CD4-positive, alpha-beta memory T cell (primary cell): ENCODE measurements around the gene CDH13. TPM values are rescaled to one million over a fixed set of nuclear protein-coding genes. Genes with fewer than 3 reads are reported as not detected.

Experiments used
- CTCF ChIA-PET: fragments of 350-600 bp; sonication (Branson Sonifier 250); formaldehyde crosslinking; loops from one replicate; lab custom pipeline; 2021; ENCODE audit warnings: inconsistent platforms; ENCODE audit not compliant: partially characterized antibody; lab: Charles Lee
- POLR2A ChIA-PET: fragments of 350-600 bp; sonication (Branson Sonifier 250); formaldehyde crosslinking; loops from one replicate; lab custom pipeline; 2021; ENCODE audit not compliant: partially characterized antibody; lab: Charles Lee
- DNase-seq, 5 donors: peaks; one replicate each; pipeline versions ENCODE4 v3.0.0 to v3.0.0-alpha.2; 2020 to 2022; ENCODE audit warnings: mixed read lengths in 1 of 5
- H3K27ac ChIP-seq: one replicate; pipeline ENCODE4 v1.7.0; 2013; ENCODE audit warnings: low read depth, low read length
- H3K27me3 ChIP-seq: 2 replicates; pipeline ENCODE4 v1.7.0; 2013; ENCODE audit warnings: mild to moderate bottlenecking, low read length, moderate library complexity; ENCODE audit not compliant: insufficient read depth
- H3K36me3 ChIP-seq: 2 replicates; pipeline ENCODE4 v1.7.0; 2013; ENCODE audit warnings: mild to moderate bottlenecking, low read length, moderate library complexity; ENCODE audit not compliant: insufficient read depth
- H3K4me1 ChIP-seq: 2 replicates; pipeline ENCODE4 v1.7.0; 2013; ENCODE audit warnings: mild to moderate bottlenecking, low read length, moderate library complexity; ENCODE audit not compliant: insufficient read depth
- H3K4me3 ChIP-seq, 2 donors: one replicate each; pipeline ENCODE4 v1.7.0; 2013; ENCODE audit warnings: low read length in 2 of 2, mild to moderate bottlenecking in 1 of 2
- H3K9me3 ChIP-seq, 2 donors: one replicate each; pipeline ENCODE4 v1.7.0; 2013; ENCODE audit warnings: low read length in 2 of 2, control low read depth in 1 of 2; ENCODE audit not compliant: control insufficient read depth in 1 of 2
- H3K27ac Mint-ChIP-seq, 7 donors: one replicate each; pipeline ENCODE4 v1.8.0; 2020 to 2021; ENCODE audit warnings: mixed read lengths in 7 of 7, mild to moderate bottlenecking in 6 of 7, inconsistent platforms in 3 of 7, moderate library complexity in 3 of 7
- H3K27me3 Mint-ChIP-seq, 2 donors: one replicate each; pipeline ENCODE4 v1.8.0; 2020 to 2021; ENCODE audit warnings: mixed read lengths in 2 of 2
- H3K36me3 Mint-ChIP-seq, 2 donors: one replicate each; pipeline ENCODE4 v1.8.0; 2020 to 2021; ENCODE audit warnings: mixed read lengths in 2 of 2, inconsistent platforms in 1 of 2, mild to moderate bottlenecking in 1 of 2
- H3K4me1 Mint-ChIP-seq, 4 donors: one replicate each; pipeline ENCODE4 v1.8.0; 2020 to 2021; ENCODE audit warnings: mixed read lengths in 4 of 4, mild to moderate bottlenecking in 1 of 4
- H3K4me3 Mint-ChIP-seq, 8 donors: one replicate each; pipeline ENCODE4 v1.8.0; 2020 to 2021; ENCODE audit warnings: mixed read lengths in 8 of 8, mild to moderate bottlenecking in 7 of 8, moderate library complexity in 6 of 8, inconsistent platforms in 3 of 8
- H3K9me3 Mint-ChIP-seq, 8 donors: one replicate each; pipeline ENCODE4 v1.8.0; 2020 to 2021; ENCODE audit warnings: mixed read lengths in 8 of 8, mild to moderate bottlenecking in 5 of 8, inconsistent platforms in 3 of 8, moderate library complexity in 1 of 8
- intact Hi-C: fragments of 100-400 bp; cut with micrococcal nuclease; formaldehyde crosslinking; loops from one replicate; pipeline ENCODE4 v1.15.1; 2023
- polyA plus RNA-seq, 2 donors: library from polyadenylated mRNA; unstranded; fragments of 300-500 nt; fragmentation: Illumina TruSeq; gene quantifications; one replicate each; pipeline ENCODE4 v1.2.3, GENCODE V29; 2021
- total RNA-seq, 2 experiments: library from RNA; stranded (reverse); gene quantifications; one replicate each; pipeline ENCODE4 v1.2.3, GENCODE V29; 2021

The CDH13 gene
- total and polyA plus RNA-seq, 4 experiments from 2014 or later = not detected

- Mint-ChIP-seq H3K27ac (no peak overlapping the region), H3K27me3 (no peaks in the 10 kb centered on the region), H3K4me3 (no peak overlapping the region), H3K9me3 (peaks cover 0 to 2% (median 0%) of the 10 kb centered on the region in 8 donors), H3K4me1 (no peaks in the 10 kb centered on the region), H3K36me3 (no peaks in the 10 kb centered on the region)
- no peaks in the 10 kb centered on the region for H3K36me3 ChIP-seq
- no peaks in the 10 kb centered on the region for H3K9me3 ChIP-seq
- no peaks in the 10 kb centered on the region for H3K4me1 ChIP-seq
- CTCF ChIA-PET = no interaction called here
- H3K27ac ChIP-seq = no peak overlapping the region
- intact Hi-C loops = no loop called here
- DNase-seq = no peak
- no peaks in the 10 kb centered on the region for H3K27me3 ChIP-seq
- POLR2A ChIA-PET = no interaction called here
- no peak overlapping the region for H3K4me3 ChIP-seq
Observed at GRCh38 chr16:83623091-83623730, 996.4 kb downstream of the CDH13 start.

- H3K36me3 ChIP-seq = no peaks in the 10 kb centered on the region
- no peaks in the 10 kb centered on the region for H3K4me1 Mint-ChIP-seq
- no peak overlapping the region for H3K4me3 ChIP-seq
- no peaks in the 10 kb centered on the region for H3K27me3 Mint-ChIP-seq
- H3K27ac ChIP-seq = no peak overlapping the region
- no peaks in the 10 kb centered on the region for H3K36me3 Mint-ChIP-seq
- no peak overlapping the region for H3K27ac Mint-ChIP-seq
- H3K9me3 Mint-ChIP-seq = peaks cover 0 to 4% (median 0%) of the 10 kb centered on the region in 8 donors
- intact Hi-C loops = no loop called here
- CTCF ChIA-PET = no interaction called here
- no peaks in the 10 kb centered on the region for H3K9me3 ChIP-seq
- DNase-seq = no peak
- H3K4me1 ChIP-seq = no peaks in the 10 kb centered on the region
- POLR2A ChIA-PET = no interaction called here
- H3K4me3 Mint-ChIP-seq = no peak overlapping the region
- no peaks in the 10 kb centered on the region for H3K27me3 ChIP-seq
Observed at GRCh38 chr16:83623892-83624291, 997.1 kb downstream of the CDH13 start.

GRCh38 chr16:83624429-83625120, 997.8 kb downstream of the CDH13 start:
- Mint-ChIP-seq H3K27ac (no peak overlapping the region), H3K4me3 (no peak overlapping the region), H3K4me1 (no peaks in the 10 kb centered on the region), H3K36me3 (no peaks in the 10 kb centered on the region), H3K9me3 (peaks cover 0 to 4% (median 0%) of the 10 kb centered on the region in 8 donors), H3K27me3 (no peaks in the 10 kb centered on the region)
- CTCF ChIA-PET = no interaction called here
- DNase-seq = no peak
- POLR2A ChIA-PET = no interaction called here
- no peak overlapping the region for H3K4me3 ChIP-seq
- H3K27me3 ChIP-seq = no peaks in the 10 kb centered on the region
- no peaks in the 10 kb centered on the region for H3K4me1 ChIP-seq
- H3K27ac ChIP-seq = no peak overlapping the region
- intact Hi-C loops = no loop called here
- no peaks in the 10 kb centered on the region for H3K36me3 ChIP-seq
- no peaks in the 10 kb centered on the region for H3K9me3 ChIP-seq

GRCh38 chr16:83626204-83626603, 999.4 kb downstream of the CDH13 start:
- Histone ChIP-seq H3K27ac (no peak overlapping the region), H3K27me3 (no peaks in the 10 kb centered on the region), H3K4me1 (no peaks in the 10 kb centered on the region), H3K9me3 (no peaks in the 10 kb centered on the region), H3K36me3 (no peaks in the 10 kb centered on the region), H3K4me3 (no peak overlapping the region)
- no peak overlapping the region for H3K27ac Mint-ChIP-seq
- H3K4me3 Mint-ChIP-seq = no peak overlapping the region
- H3K4me1 Mint-ChIP-seq = no peaks in the 10 kb centered on the region
- ChIA-PET POLR2A (no interaction called here), CTCF (no interaction called here)
- no peaks in the 10 kb centered on the region for H3K36me3 Mint-ChIP-seq
- intact Hi-C loops = no loop called here
- H3K9me3 Mint-ChIP-seq = peaks cover 0 to 2% (median 0%) of the 10 kb centered on the region in 8 donors
- no peaks in the 10 kb centered on the region for H3K27me3 Mint-ChIP-seq
- no peak for DNase-seq

GRCh38 chr16:83626676-83627075, 999.9 kb downstream of the CDH13 start:
- Histone ChIP-seq H3K27me3 (no peaks in the 10 kb centered on the region), H3K36me3 (no peaks in the 10 kb centered on the region), H3K9me3 (no peaks in the 10 kb centered on the region), H3K27ac (no peak overlapping the region), H3K4me3 (no peak overlapping the region), H3K4me1 (no peaks in the 10 kb centered on the region)
- Mint-ChIP-seq H3K9me3 (peaks cover 0 to 2% (median 0%) of the 10 kb centered on the region in 8 donors), H3K4me1 (no peaks in the 10 kb centered on the region), H3K4me3 (no peak overlapping the region), H3K27me3 (no peaks in the 10 kb centered on the region), H3K27ac (no peak overlapping the region), H3K36me3 (no peaks in the 10 kb centered on the region)
- ChIA-PET CTCF (no interaction called here), POLR2A (no interaction called here)
- no peak for DNase-seq
- intact Hi-C loops = no loop called here

- POLR2A ChIA-PET = no interaction called here
- no peaks in the 10 kb centered on the region for H3K4me1 Mint-ChIP-seq
- Histone ChIP-seq H3K36me3 (no peaks in the 10 kb centered on the region), H3K9me3 (no peaks in the 10 kb centered on the region), H3K4me1 (no peaks in the 10 kb centered on the region), H3K4me3 (no peak overlapping the region), H3K27ac (no peak overlapping the region), H3K27me3 (no peaks in the 10 kb centered on the region)
- no peaks in the 10 kb centered on the region for H3K36me3 Mint-ChIP-seq
- no peak for DNase-seq
- CTCF ChIA-PET = no interaction called here
- H3K27ac Mint-ChIP-seq = no peak overlapping the region
- H3K4me3 Mint-ChIP-seq = no peak overlapping the region
- H3K27me3 Mint-ChIP-seq = no peaks in the 10 kb centered on the region
- H3K9me3 Mint-ChIP-seq = peaks cover 0 to 2% (median 0%) of the 10 kb centered on the region in 8 donors
- intact Hi-C loops = no loop called here
Observed at GRCh38 chr16:83627996-83628395, 1001.2 kb downstream of the CDH13 start.

GRCh38 chr16:83629426-83629825, 1002.7 kb downstream of the CDH13 start:
- no peak overlapping the region for H3K4me3 ChIP-seq
- H3K27me3 Mint-ChIP-seq = no peaks in the 10 kb centered on the region
- H3K9me3 Mint-ChIP-seq = peaks cover 0 to 3% (median 0%) of the 10 kb centered on the region in 8 donors
- no peaks in the 10 kb centered on the region for H3K9me3 ChIP-seq
- intact Hi-C loops = no loop called here
- no peaks in the 10 kb centered on the region for H3K27me3 ChIP-seq
- no peak for DNase-seq
- no peak overlapping the region for H3K27ac Mint-ChIP-seq
- H3K36me3 Mint-ChIP-seq = no peaks in the 10 kb centered on the region
- H3K4me1 Mint-ChIP-seq = no peaks in the 10 kb centered on the region
- no peak overlapping the region for H3K4me3 Mint-ChIP-seq
- H3K27ac ChIP-seq = no peak overlapping the region
- ChIA-PET CTCF (no interaction called here), POLR2A (no interaction called here)
- H3K4me1 ChIP-seq = no peaks in the 10 kb centered on the region
- no peaks in the 10 kb centered on the region for H3K36me3 ChIP-seq
